AG09309 (cell line): Measurements from ENCODE around the gene TXNDC8.

Experiments used
- DNase-seq: peaks from one replicate; pipeline ENCODE4 v3.0.0-alpha.2; 2010; ENCODE audit warnings: low read depth
- H3K4me3 ChIP-seq: 2 replicates; pipeline ENCODE4 v1.5.1; 2011; ENCODE audit warnings: mild to moderate bottlenecking, low read depth, low read length, moderate library complexity; ENCODE audit not compliant: control insufficient read depth
- CTCF ChIP-seq: IDR thresholded peaks from 2 replicates; pipeline ENCODE4 v1.5.1; 2011; ENCODE audit warnings: mild to moderate bottlenecking, low read depth, low read length, inconsistent platforms; ENCODE audit not compliant: insufficient read depth, control insufficient read depth; ENCODE audit errors: missing control alignments

The TXNDC8 gene

GRCh38 chr9:110357505-110357904, 19.8 kb upstream of the TXNDC8 start:
- TF ChIP-seq CTCF = no peak
- no peak overlapping the region for H3K4me3 ChIP-seq
- DNase-seq = no peak

DNA sequence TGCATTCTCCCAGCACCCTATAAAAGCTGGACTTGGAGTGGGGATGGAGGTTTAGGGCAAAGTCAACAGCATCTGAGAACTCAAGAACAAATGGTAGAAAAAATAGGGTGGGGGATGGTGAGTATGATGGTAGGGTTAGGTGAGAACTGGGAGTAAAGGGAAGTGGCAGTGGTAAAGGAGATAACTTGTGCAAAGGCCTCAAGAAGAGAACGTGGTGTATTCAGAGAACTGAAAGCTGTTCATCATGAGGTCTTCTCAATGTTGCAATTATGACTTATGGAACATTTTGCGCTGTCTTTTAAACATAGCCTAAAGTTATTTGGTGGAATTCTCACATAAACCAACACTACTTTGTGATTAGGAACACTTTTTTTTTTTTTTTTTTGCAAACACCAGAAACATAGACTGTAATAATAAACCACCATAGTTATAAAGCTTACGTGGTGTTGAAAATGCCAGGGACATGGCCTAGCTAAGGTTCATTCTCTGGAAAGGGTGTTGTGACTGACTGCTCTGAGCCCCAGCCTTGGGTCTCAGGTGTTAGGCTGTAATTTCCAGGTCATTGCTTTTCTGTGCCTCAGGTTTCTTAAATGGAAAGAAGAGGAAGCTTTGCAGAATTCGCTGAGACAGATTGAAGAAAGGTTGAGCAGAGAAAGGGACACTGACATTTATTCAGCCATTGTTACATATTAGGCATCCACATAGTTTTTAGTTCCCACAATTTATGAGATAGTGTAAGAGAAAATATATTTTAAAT, 19.2 kb upstream of the TXNDC8 start:
- no peak for DNase-seq
- no peak overlapping the region for H3K4me3 ChIP-seq
- TF ChIP-seq CTCF = no peak

GRCh38 chr9:110355911-110356310, 18.2 kb upstream of the TXNDC8 start:
- TF ChIP-seq CTCF = no peak
- no peak for DNase-seq
- H3K4me3 ChIP-seq = no peak overlapping the region

GRCh38 chr9:110351009-110351467, 13.4 kb upstream of the TXNDC8 start:
- no peak for TF ChIP-seq CTCF
- DNase-seq = peak; percentile 53
- no peak overlapping the region for H3K4me3 ChIP-seq

DNA sequence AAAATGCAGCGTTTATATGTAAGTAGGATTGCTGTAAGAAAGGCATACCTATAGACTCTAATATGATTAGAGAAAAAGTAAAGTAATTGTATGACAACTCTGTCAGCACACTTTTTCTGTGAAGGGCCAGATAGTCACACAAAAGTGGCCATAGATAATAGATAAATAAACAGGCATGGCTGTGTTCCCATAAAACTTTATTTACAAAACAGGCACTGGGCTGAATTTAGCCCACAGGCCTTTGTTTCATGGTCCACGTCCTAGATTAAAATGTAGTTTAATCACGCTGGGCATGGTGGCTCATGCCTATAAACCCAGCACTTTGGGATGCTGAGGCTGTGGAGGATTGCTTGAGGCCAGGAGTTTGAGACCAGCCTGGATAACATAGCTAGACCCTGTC, 8.7 kb upstream of the TXNDC8 start:
- DNase-seq = no peak
- TF ChIP-seq CTCF = no peak
- H3K4me3 ChIP-seq = no peak overlapping the region

GRCh38 chr9:110344821-110345220, 7.2 kb upstream of the TXNDC8 start:
- no peak for DNase-seq
- TF ChIP-seq CTCF = no peak
- H3K4me3 ChIP-seq = no peak overlapping the region

DNA sequence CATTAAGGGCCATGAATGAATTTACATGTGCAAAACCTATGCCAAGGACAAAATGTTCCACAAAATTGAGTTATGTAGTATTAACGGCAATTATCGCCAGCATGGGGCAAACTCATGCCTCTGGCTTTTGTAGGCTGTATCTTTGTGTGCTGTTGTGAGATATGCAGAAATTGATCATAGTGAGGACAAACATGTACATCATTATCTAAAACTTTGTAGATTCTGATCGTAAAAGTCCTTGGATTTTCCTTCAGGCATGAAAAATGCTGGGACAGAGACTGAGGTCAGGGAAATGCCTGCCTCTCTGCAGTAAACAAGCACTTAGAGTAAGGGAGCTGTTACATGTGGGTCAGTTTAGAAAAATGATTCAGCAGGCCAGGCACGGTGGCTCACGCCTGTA, 5.9 kb upstream of the TXNDC8 start:
- no peak for TF ChIP-seq CTCF
- H3K4me3 ChIP-seq = no peak overlapping the region
- DNase-seq = no peak
